Measurements from ENCODE around the gene MAD1L1.

MAD1L1 gene

GRCh38 chr7:2142386-2142785 lies 90.4 kb downstream of the MAD1L1 start:
- TF ChIP-seq ZNF70 (CRISPR knock-in tag; IDR thresholded peaks at IDR 0.05) (no peak), TSHZ2 (CRISPR knock-in tag; IDR thresholded peaks at IDR 0.05) (no peak), ARNTL (CRISPR knock-in tag; IDR thresholded peaks at IDR 0.05; ENCODE audit: borderline replicate concordance, low read depth) (no peak)
- no peak for ATAC-seq

- no peak; the same call in 2 of the 3 replicates for ATAC-seq
- TF ChIP-seq TOX (CRISPR knock-in tag; IDR thresholded peaks at IDR 0.05; ENCODE audit: borderline replicate concordance), result no peak
- no peak for TF ChIP-seq ZFP30 (CRISPR knock-in tag; IDR thresholded peaks at IDR 0.05)
- TF ChIP-seq ZFP3 (CRISPR knock-in tag; IDR thresholded peaks at IDR 0.05), result no peak
- TF ChIP-seq TSHZ2 (CRISPR knock-in tag; IDR thresholded peaks at IDR 0.05), result no peak
- TF ChIP-seq CREB5 (CRISPR knock-in tag; IDR thresholded peaks at IDR 0.05; ENCODE audit: low read depth), result no peak
- no peak for TF ChIP-seq PATZ1 (CRISPR knock-in tag; IDR thresholded peaks at IDR 0.05; ENCODE audit: borderline replicate concordance)
- TF ChIP-seq ISL1 (CRISPR knock-in tag; IDR thresholded peaks at IDR 0.05), result no peak
- no peak for TF ChIP-seq ARNTL (CRISPR knock-in tag; IDR thresholded peaks at IDR 0.05; ENCODE audit: borderline replicate concordance, low read depth)
- TF ChIP-seq PPARA (CRISPR knock-in tag; IDR thresholded peaks at IDR 0.05; ENCODE audit: borderline replicate concordance), result no peak
- TF ChIP-seq ESRRG (CRISPR knock-in tag; IDR thresholded peaks at IDR 0.05), result no peak
- no peak for TF ChIP-seq ZC3H10 (CRISPR knock-in tag; IDR thresholded peaks at IDR 0.05)
- TF ChIP-seq OSR1 (CRISPR knock-in tag; IDR thresholded peaks at IDR 0.05), result no peak
- TF ChIP-seq ZNF565 (CRISPR knock-in tag; conservative IDR thresholded peaks at IDR 0.05; ENCODE audit: low read depth), result no peak
- no peak for TF ChIP-seq TCF4 (CRISPR knock-in tag; IDR thresholded peaks at IDR 0.05; ENCODE audit: borderline replicate concordance)
- no peak for TF ChIP-seq ZNF8 (CRISPR knock-in tag; IDR thresholded peaks at IDR 0.05)
Measured at GRCh38 chr7:2141651-2142050, 91.1 kb downstream of the MAD1L1 start.

- TF ChIP-seq CREB5 (CRISPR knock-in tag; IDR thresholded peaks at IDR 0.05; ENCODE audit: low read depth), result no peak
- no peak for TF ChIP-seq PPARA (CRISPR knock-in tag; IDR thresholded peaks at IDR 0.05; ENCODE audit: borderline replicate concordance)
- no peak for TF ChIP-seq ZFP30 (CRISPR knock-in tag; IDR thresholded peaks at IDR 0.05)
- TF ChIP-seq RARB (CRISPR knock-in tag; IDR thresholded peaks at IDR 0.05), result no peak
- TF ChIP-seq PATZ1 (CRISPR knock-in tag; IDR thresholded peaks at IDR 0.05; ENCODE audit: borderline replicate concordance), result no peak
- TF ChIP-seq ZNF565 (CRISPR knock-in tag; conservative IDR thresholded peaks at IDR 0.05; ENCODE audit: low read depth), result no peak
- TF ChIP-seq ESRRG (CRISPR knock-in tag; IDR thresholded peaks at IDR 0.05), result no peak
- TF ChIP-seq TCF4 (CRISPR knock-in tag; IDR thresholded peaks at IDR 0.05; ENCODE audit: borderline replicate concordance), result no peak
- TF ChIP-seq TOX (CRISPR knock-in tag; IDR thresholded peaks at IDR 0.05; ENCODE audit: borderline replicate concordance), result no peak
- no peak for TF ChIP-seq ZC3H10 (CRISPR knock-in tag; IDR thresholded peaks at IDR 0.05)
- TF ChIP-seq SNAI2 (CRISPR knock-in tag; IDR thresholded peaks at IDR 0.05), result no peak
- no peak for TF ChIP-seq ZNF70 (CRISPR knock-in tag; IDR thresholded peaks at IDR 0.05)
- TF ChIP-seq ZFP3 (CRISPR knock-in tag; IDR thresholded peaks at IDR 0.05), result no peak
- no peak for TF ChIP-seq CSDC2 (CRISPR knock-in tag; IDR thresholded peaks at IDR 0.05)
- TF ChIP-seq POU6F1 (CRISPR knock-in tag; IDR thresholded peaks at IDR 0.05; ENCODE audit: borderline replicate concordance, low read depth), result no peak
- ATAC-seq, result no peak
Measured at GRCh38 chr7:2141021-2141410, 91.7 kb downstream of the MAD1L1 start.

Data from SK-N-SH treated with all-trans-retinoic acid at 6 μM for 48 hours (cell line).